HG03108 (cell line): ENCODE measurements around the gene RNASEH2A.
A peak's percentile ranks its signal among the peaks of the same experiment; 100 is the strongest.
"Not testable (repeated sequence)": the region's sequence is repeated elsewhere in the genome, so short reads cannot be mapped to it uniquely, and the experiment has no call there.

Source experiments
- ATAC-seq: cut with Tn5 transposase; IDR thresholded peaks from one replicate; pipeline ENCODE4 v1.9.1; 2021; ENCODE audit warnings: moderate library complexity; ENCODE audit not compliant: unreplicated experiment

The RNASEH2A gene

DNA sequence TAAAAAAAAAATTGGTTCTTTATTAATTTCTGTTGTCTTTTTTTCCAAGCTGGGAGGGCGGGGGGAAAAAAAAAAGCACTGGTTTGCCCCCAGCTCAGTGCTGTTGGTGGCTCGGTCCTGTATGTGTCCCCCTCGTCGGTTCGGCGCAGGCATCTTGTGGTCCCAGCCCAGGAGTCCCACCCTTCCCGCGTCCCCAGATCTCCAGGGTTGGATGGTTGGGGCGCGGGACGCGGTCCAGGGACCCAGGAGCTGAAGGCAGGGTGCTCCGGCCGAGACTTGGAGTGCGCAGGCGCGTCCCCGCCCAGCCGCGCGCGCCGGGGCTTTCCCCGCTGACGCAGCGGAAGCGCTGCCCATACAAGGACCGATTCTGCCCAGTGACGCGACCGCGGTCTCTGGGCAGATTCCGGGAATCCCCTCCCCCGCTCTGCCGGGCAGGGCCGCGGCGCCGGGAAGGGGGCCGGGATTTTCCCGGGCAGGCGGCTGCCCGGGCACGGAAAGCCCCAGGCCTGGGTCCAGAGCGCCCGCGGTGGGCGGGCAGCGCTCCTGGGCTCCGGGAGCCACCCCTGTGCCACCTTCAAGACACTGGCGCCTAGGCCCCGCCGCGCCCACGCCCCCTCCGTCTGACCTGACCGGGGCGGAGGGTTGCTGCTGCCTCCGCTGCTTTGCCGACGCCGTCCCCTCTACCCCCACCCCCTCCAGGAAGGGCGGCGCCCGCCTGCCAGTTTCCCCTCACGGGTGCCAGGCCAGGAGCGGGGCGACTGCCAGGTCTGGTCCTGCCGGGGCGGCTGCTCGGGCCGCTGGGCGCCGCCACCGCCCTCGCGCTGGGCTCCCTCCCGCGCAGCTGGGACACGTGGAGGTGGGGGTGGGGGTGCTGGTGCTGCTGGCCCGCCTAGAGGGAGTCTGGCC, 12.8 kb upstream of the RNASEH2A start:
- ATAC-seq, result peak; percentile 19

DNA sequence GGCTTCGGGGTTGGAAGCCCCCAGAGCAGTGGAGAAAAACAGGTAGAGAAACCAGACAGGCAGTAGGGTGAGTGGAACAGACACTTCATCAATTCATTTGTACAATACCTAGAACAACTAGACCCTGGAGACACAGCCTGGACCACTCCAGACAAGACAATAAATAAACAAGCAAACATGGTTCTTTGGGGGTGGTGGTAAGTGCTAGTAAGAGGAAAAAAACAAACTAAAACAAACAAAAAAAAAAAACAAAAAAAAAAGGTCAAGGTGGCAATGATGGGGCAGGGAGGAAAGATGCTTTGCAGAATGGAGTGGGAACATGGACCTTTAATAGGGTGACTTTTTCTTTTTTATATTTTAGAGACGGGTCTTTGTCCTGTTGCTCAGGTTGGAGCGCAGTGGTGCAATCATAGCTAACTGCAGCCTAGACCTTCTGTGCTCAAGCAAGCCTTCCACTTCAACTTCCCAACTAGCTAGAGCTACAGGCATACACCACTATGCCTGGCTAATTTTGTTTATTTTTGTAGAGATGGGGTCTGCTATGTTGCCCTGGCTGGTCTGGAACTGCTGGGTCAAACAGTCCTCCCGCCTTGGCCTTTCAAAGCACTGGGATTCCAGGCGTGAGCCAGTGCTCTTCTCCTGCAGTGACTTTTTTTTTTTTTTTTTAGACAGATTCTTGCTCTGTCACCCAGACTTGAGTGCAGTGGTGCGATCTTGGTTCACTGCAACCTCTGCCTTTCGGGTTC, 12.0 kb upstream of the RNASEH2A start:
- no peak for ATAC-seq

DNA sequence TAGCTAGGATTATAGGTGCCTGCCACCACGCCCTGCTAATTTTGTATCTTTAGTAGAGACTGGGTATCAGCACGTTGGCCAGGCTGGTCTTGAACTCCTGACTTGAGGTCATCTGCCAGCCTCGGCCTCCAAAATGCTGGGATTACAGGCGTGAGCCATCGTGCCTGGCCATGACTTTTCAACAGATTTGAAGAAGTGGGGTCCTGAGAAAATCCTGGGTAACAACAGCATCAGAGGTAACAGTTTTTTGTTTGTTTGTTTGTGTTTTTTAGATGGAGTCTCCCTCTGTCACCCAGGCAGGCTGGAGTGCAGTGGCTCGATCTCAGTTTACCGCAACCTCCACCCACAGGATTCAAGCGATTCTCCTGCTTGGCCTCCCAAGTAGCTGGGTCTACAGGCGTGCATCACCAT, 11.4 kb upstream of the RNASEH2A start:
- no peak for ATAC-seq

DNA sequence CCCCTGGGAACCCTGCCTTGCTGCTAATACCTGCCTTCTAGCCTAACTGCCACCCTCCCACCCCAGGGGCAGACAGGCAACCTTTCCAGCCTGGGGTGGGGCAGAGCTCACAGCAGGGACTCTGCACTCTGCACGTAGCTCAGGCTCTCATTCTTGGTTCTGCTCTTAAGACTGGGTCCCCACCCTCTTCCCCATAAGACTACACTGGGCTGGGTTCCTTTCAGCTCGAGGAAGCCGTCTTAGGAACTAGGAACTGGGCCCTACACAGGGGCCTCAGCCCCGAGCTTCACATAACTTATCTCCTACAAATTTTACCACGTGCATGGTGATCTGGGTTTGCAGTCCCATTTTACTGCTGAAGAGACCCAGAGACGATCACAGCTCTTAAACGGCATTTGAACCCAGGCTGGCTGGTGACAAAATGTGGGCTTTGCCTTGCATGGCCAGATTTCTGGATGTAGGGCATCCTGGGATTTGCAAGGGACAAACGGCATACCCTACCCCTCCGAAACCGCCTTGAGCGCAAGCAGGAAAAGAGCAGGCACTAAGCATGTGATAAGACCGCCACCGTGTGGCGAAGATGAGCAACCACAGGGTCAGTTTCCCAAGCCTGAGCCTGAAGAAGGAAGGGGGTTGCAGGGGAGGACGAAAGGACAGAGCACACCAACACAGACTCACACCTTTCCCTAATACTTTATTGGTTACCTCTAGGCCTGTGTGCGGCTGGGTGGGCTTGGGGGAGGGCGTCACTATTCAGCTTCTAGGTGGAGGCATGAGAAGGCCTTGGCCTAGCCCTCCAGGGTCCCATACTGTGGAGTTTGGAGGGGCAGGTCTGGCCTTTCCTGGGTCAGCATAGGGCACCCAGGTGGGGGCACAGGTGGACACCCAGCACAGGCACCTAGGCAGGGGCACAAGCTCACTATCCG, 10.0 kb upstream of the RNASEH2A start:
- no peak for ATAC-seq

DNA sequence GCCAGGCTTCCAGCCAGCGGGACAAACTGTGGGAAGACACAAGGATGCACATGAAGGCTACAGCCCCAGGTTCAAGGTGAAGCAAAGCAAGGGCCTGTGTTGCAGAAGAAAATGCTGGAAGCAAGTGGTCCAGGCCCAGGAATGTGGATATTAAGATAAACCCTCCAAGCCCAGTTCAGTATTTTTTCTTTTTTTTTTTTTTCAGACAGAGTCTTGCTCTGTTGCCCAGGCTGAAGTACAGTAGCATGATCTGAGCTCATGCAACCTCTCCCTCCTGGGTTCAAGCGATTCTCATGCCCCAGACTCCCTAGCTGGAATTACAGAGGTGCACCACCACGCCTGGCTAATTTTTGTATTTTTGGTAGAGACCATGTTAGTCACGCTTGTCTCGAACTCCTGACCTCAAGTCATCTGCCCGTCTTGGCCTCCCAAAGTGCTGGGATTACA, 9.2 kb upstream of the RNASEH2A start:
- ATAC-seq, result no peak

DNA sequence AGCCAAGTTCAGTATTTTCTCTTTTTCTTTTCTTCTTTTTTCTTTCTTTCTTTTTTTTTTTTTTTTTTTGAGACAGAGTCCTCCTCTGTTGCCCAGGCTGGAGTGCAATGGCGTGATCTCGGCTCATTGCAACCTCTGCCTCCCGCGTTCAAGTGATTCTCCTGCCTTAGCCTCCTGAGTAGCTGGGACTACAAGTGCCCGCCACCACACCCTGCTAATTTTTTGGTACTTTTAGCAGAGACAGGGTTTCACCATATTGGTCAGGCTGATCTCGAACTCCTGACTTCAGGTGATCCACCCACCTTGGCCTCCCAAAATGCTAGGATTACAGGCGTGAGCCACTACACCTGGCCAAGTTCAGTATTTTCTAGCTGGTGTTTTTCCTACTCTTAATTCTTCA, 8.8 kb upstream of the RNASEH2A start:
- ATAC-seq, result not testable (repeated sequence)

DNA sequence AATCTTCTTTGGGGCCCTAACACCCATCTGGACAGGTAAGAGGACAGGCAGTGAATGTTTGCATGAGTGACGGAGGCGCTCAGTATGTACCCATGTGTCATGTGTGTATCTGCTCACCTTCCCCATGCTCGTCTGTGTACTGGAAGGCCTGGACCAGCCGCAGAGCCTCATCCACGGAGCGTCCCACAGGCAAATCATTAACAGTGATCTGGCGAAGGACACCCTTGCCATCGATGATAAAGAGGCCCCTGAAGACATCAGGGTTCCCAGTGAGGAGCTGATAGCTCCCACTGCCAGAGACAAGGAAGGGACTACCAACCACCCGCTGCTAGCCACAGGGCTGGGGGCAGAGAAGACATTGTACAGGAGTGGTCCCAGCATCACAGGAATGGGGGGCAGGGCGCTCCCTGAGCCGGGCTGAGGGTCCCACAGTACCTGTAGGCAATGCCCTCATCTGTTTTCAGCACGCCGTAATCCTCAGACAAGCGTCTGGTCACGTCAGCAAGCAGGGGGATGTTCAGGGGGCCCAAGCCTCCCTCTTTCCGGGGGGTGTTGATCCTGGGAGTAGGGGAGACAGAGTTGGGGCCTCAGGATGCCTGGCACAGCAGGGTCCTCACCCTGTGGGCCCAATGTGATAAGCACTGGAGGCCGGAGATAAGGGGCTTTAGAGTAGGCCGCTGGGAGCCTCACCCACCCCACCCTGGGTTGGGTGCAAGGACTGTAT, 6.5 kb upstream of the RNASEH2A start:
- ATAC-seq, result no peak

DNA sequence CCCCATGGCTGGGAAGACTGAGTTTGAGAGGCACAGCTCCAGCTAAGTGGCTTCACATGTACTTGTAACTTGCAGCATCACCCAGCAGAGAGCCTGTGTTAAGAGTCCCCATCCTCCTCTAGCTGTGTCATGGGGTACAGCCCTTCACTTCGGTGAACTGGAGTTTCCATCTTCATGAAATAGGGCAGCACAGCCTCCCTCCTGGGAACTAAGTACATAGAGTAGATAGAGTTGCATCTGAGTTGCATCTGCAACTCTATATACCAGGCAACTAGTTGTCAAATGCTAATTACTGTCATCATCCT, 6.0 kb upstream of the RNASEH2A start:
- ATAC-seq, result no peak

DNA sequence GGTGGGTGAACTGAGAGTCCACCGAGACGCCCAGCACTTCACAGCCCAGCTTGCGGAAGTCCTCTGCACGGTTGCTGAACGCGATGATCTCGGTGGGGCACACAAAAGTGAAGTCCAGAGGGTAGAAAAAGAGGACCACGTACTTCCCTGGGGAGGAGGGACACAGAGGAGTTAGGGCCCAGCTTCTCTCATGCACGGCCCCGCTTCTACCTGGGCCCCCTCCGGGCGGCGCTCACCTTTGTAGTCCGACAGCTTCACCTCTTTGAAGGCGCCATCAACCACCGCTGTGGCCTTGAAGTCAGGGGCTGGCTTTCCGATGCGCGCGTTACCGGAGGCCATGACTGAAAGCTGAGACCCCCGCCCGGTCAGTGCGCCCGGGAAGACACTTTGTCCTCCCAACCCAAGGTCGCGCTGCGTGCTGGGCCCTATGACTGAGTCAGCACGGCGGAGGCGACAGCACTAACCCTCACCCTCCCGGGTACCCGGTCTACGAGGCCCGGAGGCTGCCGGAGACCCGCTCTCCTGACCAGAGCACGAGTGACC, 5.4 kb upstream of the RNASEH2A start:
- no peak for ATAC-seq

DNA sequence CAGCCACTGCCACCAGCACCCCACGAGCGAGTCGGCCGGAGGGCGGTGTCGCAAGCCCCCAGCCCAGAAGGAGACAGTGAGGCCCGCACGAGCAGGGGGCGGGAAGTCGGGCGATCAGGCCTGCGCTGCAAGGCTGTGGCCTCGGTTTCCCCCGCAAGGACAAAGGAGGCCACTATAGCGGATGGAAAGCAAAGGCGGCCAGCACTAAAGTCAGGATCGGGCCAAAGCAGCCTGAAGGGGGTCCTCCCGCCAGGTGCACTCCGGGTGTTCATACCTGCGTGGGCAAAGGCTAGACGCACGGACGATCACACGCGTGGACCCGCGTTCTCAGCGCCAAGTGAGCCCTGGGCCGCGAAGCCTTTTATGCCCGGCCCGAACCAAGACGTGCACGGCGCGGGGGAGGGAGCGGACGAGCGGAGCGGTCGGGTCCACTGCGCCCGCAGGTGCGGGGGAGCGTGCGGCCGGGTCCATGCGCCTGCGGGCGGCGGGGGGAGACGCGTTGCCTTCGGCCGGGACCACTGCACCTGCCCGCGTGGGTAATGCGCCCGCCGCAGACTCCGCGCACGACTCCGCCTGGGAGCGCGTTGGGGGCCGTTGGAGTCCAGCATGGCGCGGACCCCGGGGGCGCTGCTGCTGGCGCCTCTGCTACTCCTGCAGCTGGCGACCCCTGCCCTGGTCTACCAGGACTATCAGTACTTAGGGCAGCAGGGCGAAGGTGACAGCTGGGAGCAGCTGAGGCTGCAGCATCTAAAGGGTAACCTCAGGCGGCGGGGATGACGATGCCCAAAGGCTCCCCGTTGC, 4.7 kb upstream of the RNASEH2A start, which contains the start of the genes PRDX2 and THSD8:
TSS of gene PRDX2 (minus strand) at position 335 of the 801 bp plus-strand sequence. CDS start 539 bp downstream, outside the sequence.
TSS of gene THSD8 (plus strand) at position 604 of the 801 bp plus-strand sequence. CDS start at position 607, 3 bp downstream.
- no peak for ATAC-seq

DNA sequence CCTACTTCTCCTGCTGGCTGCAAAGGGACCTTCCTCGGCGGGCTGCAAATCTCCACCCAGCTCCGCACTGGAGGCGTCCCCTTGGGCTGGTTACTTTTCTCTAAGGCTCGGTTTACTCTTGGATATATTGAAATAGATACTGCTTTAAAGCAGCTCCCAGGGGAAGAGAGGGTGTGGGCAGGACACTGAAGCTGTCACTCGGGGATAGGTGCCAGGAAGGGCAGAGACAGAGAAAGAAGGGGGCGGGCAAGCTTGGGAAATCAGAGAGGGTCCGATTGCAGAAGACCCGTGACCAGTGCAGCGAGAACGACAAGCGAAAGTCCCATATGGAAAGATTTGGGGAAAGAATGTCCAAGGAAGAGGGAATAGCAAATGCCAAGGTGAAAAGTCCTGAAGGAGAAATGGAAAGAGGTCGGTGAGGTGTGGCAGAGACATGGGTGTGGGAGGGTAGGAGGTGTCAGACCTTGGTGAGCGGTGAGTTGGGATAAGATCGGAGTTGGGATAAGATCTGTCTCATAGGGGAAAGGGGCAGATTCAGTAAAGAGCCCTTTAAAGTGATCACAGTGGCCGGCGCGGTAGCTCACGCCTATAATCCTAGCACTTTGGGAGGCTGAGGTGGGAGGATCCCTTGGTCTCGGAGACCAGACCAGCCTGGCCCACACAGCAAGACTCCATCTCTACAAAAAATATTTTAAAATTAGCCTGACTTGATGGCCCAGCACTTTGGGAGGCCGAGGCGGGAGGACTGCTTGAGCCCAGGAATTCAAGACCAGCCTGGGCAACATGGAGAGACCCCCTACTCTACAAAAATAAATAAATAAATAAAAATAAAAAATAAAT, 3.9 kb upstream of the RNASEH2A start:
- no peak for ATAC-seq

DNA sequence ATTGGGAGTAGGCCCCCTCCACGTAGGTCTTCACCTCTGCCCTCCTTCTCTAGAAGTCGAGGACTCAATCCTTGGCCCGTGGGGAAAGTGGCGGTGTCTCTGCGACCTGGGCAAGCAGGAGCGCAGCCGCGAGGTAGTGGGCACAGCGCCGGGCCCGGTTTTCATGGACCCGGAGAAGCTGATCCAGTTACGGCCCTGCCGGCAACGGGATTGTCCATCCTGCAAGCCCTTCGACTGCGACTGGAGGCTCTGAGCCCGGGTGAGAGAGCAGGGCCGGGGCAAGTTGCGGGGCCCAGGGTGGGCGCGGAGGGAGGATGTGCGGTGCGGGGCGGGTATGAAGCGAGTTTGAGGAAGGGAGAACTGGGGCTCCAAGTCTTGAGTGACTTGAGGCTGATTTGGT, 2.3 kb upstream of the RNASEH2A start:
- no peak for ATAC-seq

DNA sequence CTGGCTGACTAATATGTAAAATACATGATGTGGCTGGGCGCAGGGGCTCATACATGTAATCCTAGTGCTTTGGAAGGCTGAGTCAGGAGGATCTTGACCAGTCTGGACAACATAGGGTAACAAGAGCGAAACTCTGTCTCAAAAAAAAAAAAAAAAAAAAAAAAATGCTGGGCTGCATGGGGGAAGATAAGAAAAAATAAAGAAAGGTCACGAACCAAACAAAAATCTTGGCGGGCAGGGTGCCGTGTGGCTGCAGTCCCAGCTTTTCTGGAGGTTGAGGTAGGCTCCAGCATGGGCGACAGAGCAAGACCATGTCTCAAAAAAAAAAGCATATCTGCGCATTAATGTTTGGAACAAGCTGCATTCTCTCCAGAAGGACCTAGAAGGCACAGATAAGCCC, 8.7 kb downstream of the RNASEH2A start:
- no peak for ATAC-seq

DNA sequence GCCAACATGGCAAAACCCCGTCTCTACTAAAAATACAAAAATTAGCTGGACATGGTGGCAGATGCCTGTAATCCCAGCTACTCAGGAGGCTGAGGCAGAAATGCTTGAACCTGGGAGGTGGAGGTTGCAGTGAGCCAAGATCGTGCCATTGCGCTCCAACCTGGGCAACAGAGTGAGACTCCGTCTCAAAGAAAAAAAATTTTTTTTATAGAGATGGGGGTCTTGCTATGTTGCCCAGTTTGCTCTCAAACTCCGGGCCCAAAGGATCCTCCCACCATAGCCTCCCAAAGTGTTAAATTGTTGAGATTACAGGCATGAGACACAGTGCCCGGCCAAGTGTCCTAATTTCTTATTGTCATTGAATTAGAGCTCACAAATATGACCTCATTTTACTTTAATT, 10.8 kb downstream of the RNASEH2A start:
- ATAC-seq, result not testable (repeated sequence)

DNA sequence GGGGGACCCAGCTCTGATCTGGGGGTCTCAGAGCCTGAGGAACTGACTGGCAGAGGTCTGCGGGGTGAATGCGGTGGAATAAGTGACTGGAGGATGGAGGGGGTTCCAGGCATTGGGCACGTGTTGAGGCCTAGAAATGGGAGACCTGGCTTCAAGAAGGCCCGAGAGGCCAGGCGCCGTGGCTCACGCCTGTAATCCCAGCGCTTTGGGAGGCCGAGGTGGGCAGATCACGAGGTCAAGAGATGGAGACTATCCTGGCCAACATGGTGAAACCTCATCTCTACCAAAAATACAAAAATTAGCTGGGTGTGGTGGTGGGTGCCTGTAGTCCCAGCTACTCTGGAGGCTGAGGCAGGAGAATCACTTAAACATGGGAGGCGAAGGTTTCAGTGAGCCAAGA, 11.4 kb downstream of the RNASEH2A start:
- not testable (repeated sequence) for ATAC-seq

DNA sequence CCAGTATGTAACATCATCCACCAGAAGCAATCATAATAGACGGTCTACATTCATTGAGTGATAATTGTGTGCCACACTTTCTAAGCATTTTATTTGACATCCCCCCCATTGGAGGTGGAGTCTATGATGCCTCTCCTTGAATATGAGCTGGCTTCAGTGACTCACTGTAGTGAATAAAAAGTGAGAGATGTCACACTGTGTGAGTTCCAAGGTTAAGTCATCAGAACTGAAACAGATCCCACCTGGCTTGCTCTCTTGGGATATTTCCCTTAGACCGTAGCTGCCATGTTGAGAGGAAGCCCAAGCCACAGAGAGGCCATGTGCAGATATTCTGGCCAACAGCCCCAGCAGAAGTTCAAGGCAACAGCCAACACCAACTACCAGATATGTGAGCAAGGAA, 15.4 kb downstream of the RNASEH2A start:
- no peak for ATAC-seq

DNA sequence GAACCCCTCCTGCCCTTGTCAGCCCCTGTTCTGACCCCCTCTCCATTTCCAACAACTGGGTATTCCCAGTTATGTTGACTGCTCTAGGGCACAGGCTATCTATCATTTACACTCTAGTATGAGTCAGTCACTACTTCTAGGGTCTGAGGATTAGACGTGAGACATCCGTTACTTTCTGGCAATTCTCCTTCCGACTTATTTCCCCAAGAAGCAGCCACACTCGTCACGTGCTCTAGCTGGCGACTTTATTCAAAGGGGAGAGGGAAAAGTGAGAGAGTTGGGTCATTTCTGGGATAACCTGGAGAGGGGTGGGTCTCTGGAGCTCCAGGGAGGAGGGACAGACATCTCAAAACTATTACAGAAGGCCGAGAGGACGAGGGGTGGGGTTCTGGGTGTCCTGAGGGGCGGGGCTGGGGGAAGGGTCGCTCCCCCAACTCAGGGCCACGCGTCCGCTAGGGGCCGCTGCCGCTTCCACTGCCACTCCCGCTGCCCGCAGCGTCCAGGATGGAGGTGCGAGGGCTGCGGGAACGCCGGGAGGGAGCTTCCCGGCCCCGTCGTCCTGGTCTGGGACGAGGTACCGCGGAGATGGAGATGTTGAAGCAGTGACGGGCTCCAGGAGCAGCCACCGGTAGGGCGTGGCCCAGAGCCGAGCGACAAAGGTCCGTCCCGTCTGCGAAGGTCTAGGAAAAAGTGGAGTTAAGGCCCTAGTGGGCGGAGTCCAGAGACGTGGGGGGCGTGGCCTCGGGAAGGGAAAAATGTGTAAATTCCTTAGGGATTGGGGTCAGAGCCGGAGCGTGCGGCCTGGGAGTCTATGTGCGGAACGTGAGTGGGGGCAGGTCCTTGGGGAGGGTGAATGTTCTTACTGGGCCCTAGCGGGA, 19.1 kb downstream of the RNASEH2A start:
- ATAC-seq, result no peak
